GM12878 (cell line): ENCODE data around the gene SRSF8. TPM values are rescaled to one million over a fixed set of nuclear protein-coding genes. Genes with fewer than 3 reads are reported as not detected.

ENCODE experiments used
- ATAC-seq: fragments of 200-7000 bp; cut with Tn5 transposase; 3 replicates; pipeline ENCODE4 v1.9.1; 2020; ENCODE audit warnings: mild to moderate bottlenecking, moderate library complexity
- BruUV-seq: library from RNA; stranded (reverse); fragments of 400-500 nt; replicated peaks from 2 replicates; lab custom pipeline; 2021; lab: Mats Ljungman, UMichigan
- CTCF ChIA-PET: fragments of 300-600 bp; sonication (Branson Sonifier 250); formaldehyde crosslinking; extraction: SDS; loops from one replicate; lab custom pipeline; 2021; ENCODE audit warnings: inconsistent platforms; lab: Yijun Ruan, JAX
- POLR2A ChIA-PET: fragments of 350-600 bp; formaldehyde crosslinking; extraction: SDS; loops from one replicate; lab custom pipeline; 2021; ENCODE audit warnings: inconsistent platforms; lab: Charles Lee
- RAD21 ChIA-PET: fragments of 300-600 bp; sonication (Branson Sonifier 250); formaldehyde crosslinking; loops from one replicate; lab custom pipeline; 2023; ENCODE audit warnings: antibody characterized with exemption; ENCODE audit not compliant: unreplicated experiment; lab: Charles Lee
- SMC1A ChIA-PET: fragments of 300-600 bp; sonication (Branson Sonifier 250); formaldehyde crosslinking; loops from one replicate; lab custom pipeline; 2023; ENCODE audit not compliant: unreplicated experiment, uncharacterized antibody; lab: Charles Lee
- DNase-seq: peaks from one replicate; pipeline ENCODE4 v3.0.0-alpha.2; 2011; ENCODE audit warnings: low read depth, low spot score
- FAIRE-seq: peaks from 3 replicates; lab custom pipeline; 2011; peaks lifted over from hg19 to GRCh38; lab: Jason Lieb, UNC
- H2AFZ ChIP-seq: 2 replicates; pipeline ENCODE4 v1.6.0; 2011; ENCODE audit warnings: low read depth, low read length, control low read depth; ENCODE audit not compliant: control insufficient read depth
- H3K27ac ChIP-seq: 2 replicates; pipeline ENCODE4 v1.5.1; 2011; ENCODE audit warnings: control low read depth; ENCODE audit not compliant: control insufficient read depth, insufficient read depth
- H3K27me3 ChIP-seq, 2 experiments: replicated peaks in 1 of 2; 2 replicates each; pipeline versions ENCODE4 v1.6.0 to v1.6.1; 2011; ENCODE audit warnings: low read length in 1 of 2; ENCODE audit not compliant: control insufficient read depth in 2 of 2, insufficient read depth in 2 of 2
- H3K36me3 ChIP-seq, 2 experiments: 2 replicates each; pipeline ENCODE4 v1.5.1; 2011; ENCODE audit warnings: low read length in 1 of 2; ENCODE audit not compliant: control insufficient read depth in 2 of 2, insufficient read depth in 2 of 2
- H3K4me1 ChIP-seq: 2 replicates; pipeline ENCODE4 v1.6.1; 2011; ENCODE audit warnings: mild to moderate bottlenecking, low read length, moderate library complexity, mixed read lengths; ENCODE audit not compliant: control insufficient read depth, insufficient read depth
- H3K4me2 ChIP-seq: 2 replicates; pipeline ENCODE4 v1.6.0; 2011; ENCODE audit warnings: control low read depth; ENCODE audit not compliant: control insufficient read depth, insufficient read depth
- H3K4me3 ChIP-seq: fragments of 200-600 bp; sonication (generic); 2 replicates; pipeline ENCODE4 v1.5.1; 2016
- H3K79me2 ChIP-seq: 2 replicates; pipeline ENCODE4 v1.6.0; 2011; ENCODE audit warnings: low read length; ENCODE audit not compliant: control insufficient read depth, insufficient read depth
- H3K9ac ChIP-seq: 2 replicates; pipeline ENCODE4 v1.8.0; 2011; ENCODE audit warnings: low read length, control low read depth, mixed read lengths; ENCODE audit not compliant: control insufficient read depth, insufficient read depth
- H3K9me3 ChIP-seq: replicated peaks from 3 replicates; pipeline ENCODE4 v1.5.1; 2011; ENCODE audit warnings: mild to moderate bottlenecking, low read length; ENCODE audit not compliant: control insufficient read depth, insufficient read depth
- H4K20me1 ChIP-seq: 2 replicates; pipeline ENCODE4 v1.6.0; 2011; ENCODE audit not compliant: control insufficient read depth, insufficient read depth
- BCL11A ChIP-seq: IDR thresholded peaks from 2 replicates; pipeline ENCODE4 v1.6.1; 2011; ENCODE audit warnings: low read depth, low read length
- CBFB ChIP-seq: IDR thresholded peaks from 2 replicates; pipeline ENCODE4 v1.6.1; 2016; ENCODE audit warnings: antibody characterized with exemption, low read depth
- CHD1 ChIP-seq: IDR thresholded peaks from 2 replicates; pipeline ENCODE4 v1.6.1; 2012; ENCODE audit warnings: low read depth, low read length, improper control_type of control experiment
- CHD2 ChIP-seq: IDR thresholded peaks from 2 replicates; pipeline ENCODE4 v1.6.1; 2011; ENCODE audit warnings: low read depth, low read length, improper control_type of control experiment, borderline replicate concordance
- HDGF ChIP-seq: fragments of 450-650 bp; IDR thresholded peaks from 2 replicates; pipeline ENCODE4 v1.6.1; 2016; ENCODE audit warnings: antibody characterized with exemption
- MXI1 ChIP-seq: fragments of 150-350 bp; IDR thresholded peaks from 2 replicates; pipeline ENCODE4 v1.6.1; 2011; ENCODE audit warnings: low read depth, mild to moderate bottlenecking, inconsistent platforms, low read length, improper control_type of control experiment
- NFYB ChIP-seq: IDR thresholded peaks from 2 replicates; pipeline ENCODE4 v1.6.1; 2011; ENCODE audit warnings: low read depth, mild to moderate bottlenecking, low read length, improper control_type of control experiment, moderate library complexity; ENCODE audit not compliant: insufficient read depth
- PML ChIP-seq: IDR thresholded peaks from 2 replicates; pipeline ENCODE4 v1.6.1; 2012; ENCODE audit warnings: low read length, inconsistent platforms
- POU2F2 ChIP-seq: IDR thresholded peaks from 3 replicates; pipeline ENCODE4 v1.6.1; 2011; ENCODE audit warnings: low read depth, mild to moderate bottlenecking, low read length, borderline replicate concordance
- RB1 ChIP-seq: fragments of 450-650 bp; formaldehyde crosslinking; IDR thresholded peaks from 2 replicates; pipeline ENCODE4 v1.6.1; 2017; ENCODE audit warnings: mild to moderate bottlenecking, borderline replicate concordance
- RUNX3 ChIP-seq: IDR thresholded peaks from 2 replicates; pipeline ENCODE4 v1.6.1; 2012; ENCODE audit warnings: low read length, inconsistent platforms
- SP1 ChIP-seq: IDR thresholded peaks from one replicate; pipeline ENCODE4 v1.6.1; 2011; ENCODE audit warnings: low read depth, low read length
- SRF ChIP-seq, 2 experiments: IDR thresholded peaks; 2 replicates each; pipeline ENCODE4 v1.6.1; 2011; ENCODE audit warnings: low read depth in 2 of 2, low read length in 2 of 2, mild to moderate bottlenecking in 1 of 2, moderate library complexity in 1 of 2
- ZNF207 ChIP-seq: fragments of 450-650 bp; IDR thresholded peaks from 2 replicates; pipeline ENCODE4 v1.6.1; 2014; ENCODE audit warnings: antibody characterized with exemption, mild to moderate bottlenecking, borderline replicate concordance
- ZNF274 ChIP-seq: IDR thresholded peaks from one replicate; pipeline ENCODE4 v1.8.0; 2011; ENCODE audit not compliant: insufficient read length, insufficient read depth
- WGBS: methylation state at CpG from one replicate; pipeline ENCODE4 v1.1.6; 2016; ENCODE audit warnings: low lambda C conversion rate; ENCODE audit not compliant: insufficient replicate concordance, insufficient coverage; ENCODE audit errors: missing lambda C conversion rate; 5-methylcytosine and 5-hydroxymethylcytosine counted together
- in situ Hi-C: fragments of 300-500 bp; cut with MboI; formaldehyde crosslinking; loops from 9 replicates; pipeline ENCODE4 v1.14.3; 2018; ENCODE audit warnings: mixed read lengths
- intact Hi-C: fragments of 100-400 bp; cut with micrococcal nuclease; formaldehyde crosslinking; loops from one replicate; pipeline ENCODE4 v1.14.2; 2022; ENCODE audit not compliant: unreplicated experiment
- polyA plus RNA-seq, 11 experiments: library from polyadenylated mRNA; depleted of rRNA in 4 of 11; unstranded in 6 of 11; stranded (reverse) in 5 of 11; fragments of >200 nt; fragmentation: Nextera tagmentation in 4 of 11; fragmentation: Illumina TruSeq in 1 of 11; extraction: Ambion mirVana in 4 of 11; extraction: Trizol in 1 of 11; gene quantifications; 1 replicate in 1 of 11; 2 replicates in 10 of 11; pipeline versions ENCODE4 v1.2.1 to v1.2.3, GENCODE V29; 2011 to 2016; ENCODE audit warnings: inconsistent platforms in 2 of 11, missing spikeins in 2 of 11, low read depth in 1 of 11
- total RNA-seq, 4 experiments: library from RNA; depleted of rRNA in 3 of 4; stranded (reverse); fragments of >200 nt in 3 of 4; fragmentation: Illumina TruSeq in 1 of 4; extraction: Trizol in 1 of 4; gene quantifications; 2 replicates each; pipeline versions ENCODE4 v1.2.1 to v1.2.3, GENCODE V29; 2013 to 2021
- TF ChIP-seq, protein P1 (sequence below): fragments of 450-650 bp; formaldehyde crosslinking; IDR thresholded peaks from 2 replicates; pipeline ENCODE4 v1.4.0; 2022; ENCODE audit warnings: mild to moderate bottlenecking, moderate library complexity
- TF ChIP-seq, protein P2 (sequence below): fragments of 450-650 bp; IDR thresholded peaks from 2 replicates; pipeline ENCODE4 v1.6.1; 2014; ENCODE audit warnings: mild to moderate bottlenecking

Gene SRSF8
- total and polyA plus RNA-seq, 10 of the 15 experiments (the other 5 are each of a cell fraction or from before 2014, with no cell fraction given) = 14.2 to 43.1 (median 27.1) TPM

DNA sequence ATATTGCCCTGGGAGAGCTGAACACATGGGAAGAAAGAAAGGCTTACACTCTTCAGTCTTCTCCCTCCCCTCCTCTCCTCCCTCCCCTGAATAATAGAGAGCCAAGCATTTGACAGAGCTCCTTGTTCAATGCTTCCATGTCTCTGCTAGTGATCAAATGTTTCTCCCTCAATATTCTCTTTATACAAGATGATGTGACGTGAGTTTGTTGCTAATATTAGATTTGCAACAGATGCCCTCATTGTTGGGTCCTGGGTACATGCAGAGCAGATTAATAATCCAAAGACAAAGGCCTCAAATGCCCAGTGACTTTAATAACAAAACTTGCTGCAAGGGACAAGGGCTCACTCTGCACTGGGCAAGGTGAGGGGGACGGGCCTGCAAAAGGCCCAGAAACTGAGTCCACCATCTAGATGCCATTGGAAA, 15.9 kb downstream of the SRSF8 start:
- H3K4me3 ChIP-seq = no peak overlapping the region
- H3K27me3 ChIP-seq = no peaks in the 10 kb centered on the region
- H3K9ac ChIP-seq = no peak overlapping the region
- H3K36me3 ChIP-seq = no peaks in the 10 kb centered on the region
- SMC1A ChIA-PET = interaction anchor here (1.9 to 8.7 kb wide), 3 partner anchors 8 to 18 kb away, joined by 5 to 85 read pairs (median 6); partner anchors contain the start of gene SRSF8
- 50% methylated on average over 2 of the region's 2 CpGs for WGBS
- peaks cover 5% of the 10 kb centered on the region; the same call in 1 of the 2 replicates for H3K4me1 ChIP-seq
- POLR2A ChIA-PET = no interaction called here
- no peaks in the 10 kb centered on the region for H3K79me2 ChIP-seq
- intact Hi-C loops (no loop called here), in situ Hi-C loops (no loop called here)
- TF ChIP-seq POU2F2 (no peak), RB1 (no peak), CHD2 (no peak), ZNF274 (no peak), NFYB (no peak), HDGF (no peak), PML (no peak), SRF (IDR thresholded peaks at IDR 0.05; ENCODE audit: low read depth in 2 of 2, low read length in 2 of 2) (no peak), RUNX3 (no peak), MXI1 (no peak), ZNF207 (no peak), CBFB (no peak), SP1 (no peak), BCL11A (no peak), CHD1 (no peak)
- TF ChIP-seq, protein P1, sequence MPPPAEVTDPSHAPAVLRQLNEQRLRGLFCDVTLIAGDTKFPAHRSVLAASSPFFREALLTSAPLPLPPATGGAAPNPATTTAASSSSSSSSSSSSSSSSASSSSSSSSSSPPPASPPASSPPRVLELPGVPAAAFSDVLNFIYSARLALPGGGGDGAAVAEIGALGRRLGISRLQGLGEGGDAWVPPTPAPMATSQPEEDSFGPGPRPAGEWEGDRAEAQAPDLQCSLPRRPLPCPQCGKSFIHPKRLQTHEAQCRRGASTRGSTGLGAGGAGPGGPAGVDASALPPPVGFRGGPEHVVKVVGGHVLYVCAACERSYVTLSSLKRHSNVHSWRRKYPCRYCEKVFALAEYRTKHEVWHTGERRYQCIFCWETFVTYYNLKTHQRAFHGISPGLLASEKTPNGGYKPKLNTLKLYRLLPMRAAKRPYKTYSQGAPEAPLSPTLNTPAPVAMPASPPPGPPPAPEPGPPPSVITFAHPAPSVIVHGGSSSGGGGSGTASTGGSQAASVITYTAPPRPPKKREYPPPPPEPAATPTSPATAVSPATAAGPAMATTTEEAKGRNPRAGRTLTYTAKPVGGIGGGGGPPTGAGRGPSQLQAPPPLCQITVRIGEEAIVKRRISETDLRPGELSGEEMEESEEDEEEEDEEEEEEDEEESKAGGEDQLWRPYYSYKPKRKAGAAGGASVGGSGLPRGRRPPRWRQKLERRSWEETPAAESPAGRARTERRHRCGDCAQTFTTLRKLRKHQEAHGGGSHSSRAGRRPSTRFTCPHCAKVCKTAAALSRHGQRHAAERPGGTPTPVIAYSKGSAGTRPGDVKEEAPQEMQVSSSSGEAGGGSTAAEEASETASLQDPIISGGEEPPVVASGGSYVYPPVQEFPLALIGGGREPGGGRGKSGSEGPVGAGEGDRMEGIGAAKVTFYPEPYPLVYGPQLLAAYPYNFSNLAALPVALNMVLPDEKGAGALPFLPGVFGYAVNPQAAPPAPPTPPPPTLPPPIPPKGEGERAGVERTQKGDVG (CRISPR knock-in tag) = no peak
- TF ChIP-seq, protein P2, sequence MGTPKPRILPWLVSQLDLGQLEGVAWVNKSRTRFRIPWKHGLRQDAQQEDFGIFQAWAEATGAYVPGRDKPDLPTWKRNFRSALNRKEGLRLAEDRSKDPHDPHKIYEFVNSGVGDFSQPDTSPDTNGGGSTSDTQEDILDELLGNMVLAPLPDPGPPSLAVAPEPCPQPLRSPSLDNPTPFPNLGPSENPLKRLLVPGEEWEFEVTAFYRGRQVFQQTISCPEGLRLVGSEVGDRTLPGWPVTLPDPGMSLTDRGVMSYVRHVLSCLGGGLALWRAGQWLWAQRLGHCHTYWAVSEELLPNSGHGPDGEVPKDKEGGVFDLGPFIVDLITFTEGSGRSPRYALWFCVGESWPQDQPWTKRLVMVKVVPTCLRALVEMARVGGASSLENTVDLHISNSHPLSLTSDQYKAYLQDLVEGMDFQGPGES = no peak
- no peak overlapping the region for H3K4me2 ChIP-seq
- no peak for DNase-seq
- no peak for FAIRE-seq
- no peak for ATAC-seq
- no peaks in the 10 kb centered on the region for H3K9me3 ChIP-seq
- BruUV-seq = no TSS peak
- no peak overlapping the region for H3K27ac ChIP-seq
- H2AFZ ChIP-seq = no peak overlapping the region
- CTCF ChIA-PET = no interaction called here
- RAD21 ChIA-PET = no interaction called here
- H4K20me1 ChIP-seq = no peaks in the 10 kb centered on the region
